DND-41 (cell line): Measurements from ENCODE around the gene VSTM5.

Experiments used
- ATAC-seq: fragments of 200-7000 bp; cut with Tn5 transposase; 3 replicates; pipeline ENCODE4 v1.9.1; 2021; ENCODE audit warnings: low read depth; ENCODE audit not compliant: insufficient read depth
- DNase-seq: peaks from one replicate; pipeline ENCODE4 v3.0.0-alpha.2; 2020
- H2AFZ ChIP-seq: 2 replicates; pipeline ENCODE4 v1.6.0; 2012; ENCODE audit warnings: low read depth, low read length
- H3K27ac ChIP-seq: 2 replicates; pipeline ENCODE4 v1.5.1; 2012; ENCODE audit warnings: low read length, inconsistent platforms
- H3K27me3 ChIP-seq: fragments of 200-600 bp; sonication (generic); 2 replicates; pipeline ENCODE4 v1.6.0; 2012; ENCODE audit warnings: low read length, mild to moderate bottlenecking, inconsistent platforms; ENCODE audit not compliant: insufficient read depth, poor library complexity
- H3K36me3 ChIP-seq: 2 replicates; pipeline ENCODE4 v1.5.1; 2012; ENCODE audit warnings: low read length, inconsistent platforms; ENCODE audit not compliant: insufficient read depth
- H3K4me1 ChIP-seq: 2 replicates; pipeline ENCODE4 v1.5.1; 2012; ENCODE audit warnings: mild to moderate bottlenecking, low read length; ENCODE audit not compliant: insufficient read depth
- H3K4me2 ChIP-seq: 2 replicates; pipeline ENCODE4 v1.6.0; 2012; ENCODE audit warnings: mild to moderate bottlenecking, moderate library complexity, low read length, inconsistent platforms; ENCODE audit not compliant: insufficient read depth
- H3K4me3 ChIP-seq, 2 experiments: fragments of 200-600 bp in 1 of 2; shearing (Covaris generic) in 1 of 2; 2 replicates each; pipeline ENCODE4 v1.5.1; 2012 to 2016; ENCODE audit warnings: inconsistent platforms in 2 of 2, low read length in 2 of 2, mild to moderate bottlenecking in 2 of 2, low read depth in 1 of 2, moderate library complexity in 1 of 2
- H3K79me2 ChIP-seq: 2 replicates; pipeline ENCODE4 v1.6.0; 2012; ENCODE audit warnings: low read length, inconsistent platforms; ENCODE audit not compliant: insufficient read depth
- H3K9ac ChIP-seq: 2 replicates; pipeline ENCODE4 v1.6.0; 2012; ENCODE audit warnings: low read depth, mild to moderate bottlenecking, inconsistent platforms, low read length, moderate library complexity
- H3K9me3 ChIP-seq: 2 replicates; pipeline ENCODE4 v1.5.1; 2012; ENCODE audit warnings: low read length, moderate library complexity, mild to moderate bottlenecking, inconsistent platforms; ENCODE audit not compliant: insufficient read depth, severe bottlenecking
- H4K20me1 ChIP-seq: 2 replicates; pipeline ENCODE4 v1.6.0; 2012; ENCODE audit warnings: low read length; ENCODE audit not compliant: insufficient read depth
- EZH2 ChIP-seq: IDR thresholded peaks from 3 replicates; pipeline ENCODE4 v1.6.1; 2012; ENCODE audit warnings: borderline replicate concordance, low read depth, mild to moderate bottlenecking, moderate library complexity, low read length, inconsistent platforms; ENCODE audit not compliant: severe bottlenecking
- TF ChIP-seq, protein P1 (sequence below): IDR thresholded peaks from 2 replicates; pipeline ENCODE4 v1.5.1; 2012; ENCODE audit warnings: borderline replicate concordance, low read length, moderate library complexity, mild to moderate bottlenecking; ENCODE audit not compliant: poor library complexity, severe bottlenecking; ENCODE audit errors: extremely low read depth

Gene VSTM5

DNA sequence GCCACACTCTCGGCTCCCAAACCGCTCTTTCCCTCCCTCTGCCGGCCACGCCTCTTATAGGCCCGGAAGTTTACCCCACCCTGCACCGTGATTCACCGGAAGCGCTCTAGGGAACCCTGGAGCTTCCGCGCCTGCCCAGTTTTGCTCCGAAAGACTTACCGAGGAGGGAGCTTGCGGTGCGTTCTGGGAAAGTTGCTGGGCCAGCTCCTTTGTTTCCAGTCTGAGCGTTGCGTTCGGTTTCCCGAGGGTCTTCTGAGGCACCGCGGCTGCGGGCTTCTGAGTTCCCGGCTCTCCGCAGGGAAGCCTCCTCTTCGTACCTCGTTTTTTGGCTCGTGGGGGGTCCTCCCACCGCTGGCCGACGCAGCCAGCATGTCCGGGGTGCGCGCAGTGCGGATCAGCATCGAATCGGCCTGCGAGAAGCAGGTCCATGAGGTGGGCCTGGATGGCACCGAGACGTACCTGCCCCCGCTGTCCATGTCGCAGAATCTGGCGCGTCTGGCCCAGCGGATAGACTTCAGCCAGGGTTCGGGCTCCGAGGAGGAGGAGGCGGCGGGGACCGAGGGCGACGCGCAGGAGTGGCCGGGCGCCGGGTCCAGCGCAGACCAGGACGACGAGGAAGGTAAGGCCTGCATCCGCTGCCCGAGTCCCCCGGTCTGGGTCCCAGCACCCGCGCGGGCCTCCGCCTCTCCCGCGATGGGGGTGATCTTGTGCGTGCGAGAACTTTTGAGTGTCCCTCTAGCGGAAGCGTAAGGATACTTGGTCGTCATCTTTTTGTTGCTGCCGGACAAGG is 66.1 kb downstream of the VSTM5 start, which contains the start of gene MED17:
Gene MED17, plus strand, starts transcription at position 138 of the 790 bp plus-strand sequence. Its CDS starts 232 bp downstream, at position 370.
- peak; percentile 94 for DNase-seq
- H3K4me3 ChIP-seq: peak within 1 kb of the TSS; percentile 80 to 92
- H3K36me3 ChIP-seq: peaks cover 45% of the 10 kb centered on the region
- H4K20me1 ChIP-seq: peaks cover 34% of the 10 kb centered on the region
- no peaks in the 10 kb centered on the region for H3K9me3 ChIP-seq
- peaks cover 31% of the 10 kb centered on the region for H3K4me1 ChIP-seq
- H3K4me2 ChIP-seq: peak within 1 kb of the TSS; percentile 91
- no peaks in the 10 kb centered on the region for H3K27me3 ChIP-seq
- H3K79me2 ChIP-seq: peaks cover 60% of the 10 kb centered on the region
- TF ChIP-seq, protein P1, sequence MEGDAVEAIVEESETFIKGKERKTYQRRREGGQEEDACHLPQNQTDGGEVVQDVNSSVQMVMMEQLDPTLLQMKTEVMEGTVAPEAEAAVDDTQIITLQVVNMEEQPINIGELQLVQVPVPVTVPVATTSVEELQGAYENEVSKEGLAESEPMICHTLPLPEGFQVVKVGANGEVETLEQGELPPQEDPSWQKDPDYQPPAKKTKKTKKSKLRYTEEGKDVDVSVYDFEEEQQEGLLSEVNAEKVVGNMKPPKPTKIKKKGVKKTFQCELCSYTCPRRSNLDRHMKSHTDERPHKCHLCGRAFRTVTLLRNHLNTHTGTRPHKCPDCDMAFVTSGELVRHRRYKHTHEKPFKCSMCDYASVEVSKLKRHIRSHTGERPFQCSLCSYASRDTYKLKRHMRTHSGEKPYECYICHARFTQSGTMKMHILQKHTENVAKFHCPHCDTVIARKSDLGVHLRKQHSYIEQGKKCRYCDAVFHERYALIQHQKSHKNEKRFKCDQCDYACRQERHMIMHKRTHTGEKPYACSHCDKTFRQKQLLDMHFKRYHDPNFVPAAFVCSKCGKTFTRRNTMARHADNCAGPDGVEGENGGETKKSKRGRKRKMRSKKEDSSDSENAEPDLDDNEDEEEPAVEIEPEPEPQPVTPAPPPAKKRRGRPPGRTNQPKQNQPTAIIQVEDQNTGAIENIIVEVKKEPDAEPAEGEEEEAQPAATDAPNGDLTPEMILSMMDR: peak; percentile 61
- no peak for TF ChIP-seq EZH2
- peak within 1 kb of the TSS; percentile 94 for H2AFZ ChIP-seq
- peak within 1 kb of the TSS; percentile 94 for H3K27ac ChIP-seq
- peak; percentile 95 for ATAC-seq
- peak within 1 kb of the TSS; percentile 95 for H3K9ac ChIP-seq

DNA sequence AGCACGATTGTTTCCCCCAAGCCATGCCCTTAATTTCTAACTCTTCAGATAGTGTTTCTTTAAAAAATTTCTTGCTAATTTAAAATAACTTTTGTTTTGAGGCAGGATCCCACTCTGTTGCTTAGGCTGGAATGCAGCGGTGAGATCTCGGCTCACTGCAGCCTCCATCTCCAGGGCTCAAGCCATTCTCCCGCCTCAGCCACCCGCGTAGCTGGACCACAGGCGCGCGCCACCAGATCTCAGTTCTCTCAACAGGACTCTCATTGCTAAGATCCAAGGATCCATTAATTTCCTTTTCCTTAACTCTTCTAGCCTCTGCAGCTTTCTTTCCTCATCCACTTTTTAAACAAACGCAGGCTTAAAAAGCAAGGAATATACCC is 66.7 kb downstream of the VSTM5 start:
- TF ChIP-seq EZH2: no peak
- TF ChIP-seq, protein P1: no peak
- Histone ChIP-seq H2AFZ (peak overlapping the region; percentile 94), H3K4me3 (peak overlapping the region; percentile 80 to 92), H3K79me2 (peaks cover 54% of the 10 kb centered on the region), H4K20me1 (peaks cover 31% of the 10 kb centered on the region), H3K4me1 (peaks cover 31% of the 10 kb centered on the region), H3K9ac (peak overlapping the region; percentile 95), H3K27ac (peak overlapping the region; percentile 94), H3K9me3 (no peaks in the 10 kb centered on the region), H3K4me2 (peak overlapping the region; percentile 91), H3K36me3 (peaks cover 39% of the 10 kb centered on the region), H3K27me3 (no peaks in the 10 kb centered on the region)
- ATAC-seq (peak; percentile 58), DNase-seq (no peak)

DNA sequence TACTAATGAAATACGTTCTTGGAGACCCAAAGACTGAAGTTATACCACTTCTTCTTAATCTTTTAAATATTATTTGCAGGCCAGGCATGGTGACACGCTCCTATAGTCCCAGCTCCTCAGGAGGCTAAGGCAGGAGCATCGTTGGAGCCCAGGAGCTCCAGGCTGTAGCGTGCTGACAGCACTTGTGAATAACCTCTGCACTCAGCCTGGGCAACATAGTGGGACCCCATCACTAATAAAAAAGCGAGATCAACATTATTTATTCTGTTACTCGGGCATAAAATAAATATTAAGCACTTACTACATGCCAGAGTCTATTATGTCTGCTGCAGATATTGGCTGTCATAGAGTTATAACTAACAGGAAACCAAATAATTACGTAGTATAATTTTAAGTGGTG is 67.1 kb downstream of the VSTM5 start:
- TF ChIP-seq, protein P1: no peak
- TF ChIP-seq EZH2: no peak
- Histone ChIP-seq H3K27me3 (no peaks in the 10 kb centered on the region), H4K20me1 (peaks cover 29% of the 10 kb centered on the region), H3K9ac (peak overlapping the region; percentile 95), H3K4me2 (peak overlapping the region; percentile 91), H3K4me3 (peak overlapping the region; percentile 80 to 92), H3K4me1 (peaks cover 31% of the 10 kb centered on the region), H3K36me3 (peaks cover 36% of the 10 kb centered on the region), H2AFZ (peak overlapping the region; percentile 94), H3K27ac (peak overlapping the region; percentile 94), H3K9me3 (no peaks in the 10 kb centered on the region), H3K79me2 (peaks cover 50% of the 10 kb centered on the region)
- DNase-seq (no peak), ATAC-seq (no peak)
